ENCODE results near the gene PRXL2A. TPM values are rescaled to one million over a fixed set of nuclear protein-coding genes. Genes with fewer than 3 reads are reported as not detected.

Gene PRXL2A
- total RNA-seq, 1 experiment from 2014 or later = 47.1 TPM

DNA sequence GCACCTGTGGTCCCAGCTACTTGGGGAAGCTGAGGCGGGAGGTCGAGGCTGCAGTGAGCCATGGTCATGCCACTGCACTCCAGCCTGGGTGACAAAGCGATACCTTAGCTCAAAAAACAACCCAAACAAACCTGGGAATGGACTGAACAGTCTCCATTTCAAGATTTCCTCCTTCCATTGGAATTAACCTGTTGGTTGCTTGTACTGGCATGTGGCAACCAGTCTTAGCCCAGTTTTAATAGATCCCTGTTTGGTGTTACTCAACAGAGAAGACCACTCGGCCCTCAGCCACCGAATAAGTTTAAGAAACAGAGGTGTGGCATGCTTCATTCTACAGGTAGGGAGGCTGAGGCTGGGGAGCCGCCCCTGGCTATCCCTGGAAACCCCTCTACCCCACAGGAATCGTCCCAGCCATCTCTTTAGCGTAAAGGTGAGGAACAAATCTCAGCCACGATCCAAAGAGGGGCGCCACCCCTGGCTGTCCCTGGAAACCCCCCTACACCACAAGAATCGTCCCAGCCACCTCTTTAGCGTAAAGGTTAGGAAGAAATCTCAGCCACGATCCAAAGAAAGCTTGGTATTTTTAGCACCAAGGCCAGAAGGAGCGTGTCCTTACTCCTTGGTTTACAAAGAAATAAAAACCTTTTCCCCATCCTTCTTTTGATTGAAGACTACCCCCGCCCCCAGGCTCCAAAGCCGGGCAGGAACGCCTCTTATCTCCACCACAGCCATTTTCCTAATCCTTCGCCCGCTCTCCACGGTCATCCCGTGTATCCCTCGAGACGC, 44.9 kb downstream of the PRXL2A start:
- Histone ChIP-seq H2BK5ac (ENCODE audit: insufficient read length, low read length) (no peak overlapping the region), H3K27ac (ENCODE audit: insufficient read length, low read depth, low read length) (no peak overlapping the region), H4K20me1 (ENCODE audit: control insufficient read depth, insufficient read depth, insufficient read length) (peaks cover 6% of the 10 kb centered on the region), H3K79me2 (ENCODE audit: insufficient read depth, low read length) (peaks cover 15% of the 10 kb centered on the region; the same call in 1 of the 2 replicates), H2AK5ac (ENCODE audit: insufficient read length, low read length) (no peak overlapping the region), H2BK12ac (ENCODE audit: insufficient read length, low read depth, low read length) (no peak overlapping the region), H3K4me2 (ENCODE audit: insufficient read depth, insufficient read length, low read length) (peak overlapping the region; percentile 50), H3K4ac (ENCODE audit: low read depth, low read length) (no peak overlapping the region), H4K91ac (ENCODE audit: insufficient read length, low read depth, low read length) (no peak overlapping the region), H4K5ac (ENCODE audit: insufficient read length, low read depth, low read length) (no peak overlapping the region), H4K8ac (replicated peaks; ENCODE audit: insufficient read length, low read depth, low read length) (no peak overlapping the region), H2AFZ (ENCODE audit: low read length) (no peak overlapping the region), H2BK20ac (ENCODE audit: low read depth, low read length, poor library complexity, severe bottlenecking) (no peak overlapping the region), H3K18ac (ENCODE audit: insufficient read length, low read depth, low read length) (no peak overlapping the region), H3K27me3 (ENCODE audit: insufficient read depth, low read length) (no peaks in the 10 kb centered on the region; the same call in 1 of the 2 replicates), H3K56ac (ENCODE audit: insufficient read length, low read depth, low read length) (no peak overlapping the region), H3K14ac (ENCODE audit: insufficient read depth, low read length) (peak overlapping the region; percentile 10; the same call in 1 of the 2 replicates), H3K9ac (ENCODE audit: extremely low read depth, insufficient read length, low read length) (peak overlapping the region; percentile 25), H3K4me1 (ENCODE audit: insufficient read depth, low read length) (peaks cover 4% of the 10 kb centered on the region; the same call in 1 of the 2 replicates), H3T11ph (ENCODE audit: low read length) (no peak overlapping the region), H3K23ac (ENCODE audit: insufficient read length, low read depth, low read length) (no peak overlapping the region), H3K9me3 (ENCODE audit: control insufficient read depth, low read depth, low read length) (no peaks in the 10 kb centered on the region), H3K79me1 (ENCODE audit: insufficient read depth, low read depth, low read length, poor library complexity, severe bottlenecking) (peaks cover 5% of the 10 kb centered on the region), H2BK15ac (ENCODE audit: low read depth, low read length) (no peak overlapping the region), H3K23me2 (ENCODE audit: insufficient read length, low read depth, low read length, poor library complexity, severe bottlenecking) (peaks cover 9% of the 10 kb centered on the region), H2BK120ac (ENCODE audit: low read depth, low read length, poor library complexity, severe bottlenecking) (no peak overlapping the region)
- no CpG with 5 or more reads among the region's 23 CpGs for WGBS (ENCODE audit: extremely low coverage, insufficient read length, low lambda C conversion rate)
- DNase-seq = peak; percentile 41
- no peaks in the 10 kb centered on the region for H3K9me3 Mint-ChIP-seq
- H3K27ac Mint-ChIP-seq = peak overlapping the region; percentile 63 to 95 (median 94)
- peaks cover 17% of the 10 kb centered on the region for H3K27me3 Mint-ChIP-seq (ENCODE audit: low read depth)
- H3K4me1 Mint-ChIP-seq = peaks cover 29 to 31% of the 10 kb centered on the region in 2 experiments
- TF ChIP-seq, protein P1, sequence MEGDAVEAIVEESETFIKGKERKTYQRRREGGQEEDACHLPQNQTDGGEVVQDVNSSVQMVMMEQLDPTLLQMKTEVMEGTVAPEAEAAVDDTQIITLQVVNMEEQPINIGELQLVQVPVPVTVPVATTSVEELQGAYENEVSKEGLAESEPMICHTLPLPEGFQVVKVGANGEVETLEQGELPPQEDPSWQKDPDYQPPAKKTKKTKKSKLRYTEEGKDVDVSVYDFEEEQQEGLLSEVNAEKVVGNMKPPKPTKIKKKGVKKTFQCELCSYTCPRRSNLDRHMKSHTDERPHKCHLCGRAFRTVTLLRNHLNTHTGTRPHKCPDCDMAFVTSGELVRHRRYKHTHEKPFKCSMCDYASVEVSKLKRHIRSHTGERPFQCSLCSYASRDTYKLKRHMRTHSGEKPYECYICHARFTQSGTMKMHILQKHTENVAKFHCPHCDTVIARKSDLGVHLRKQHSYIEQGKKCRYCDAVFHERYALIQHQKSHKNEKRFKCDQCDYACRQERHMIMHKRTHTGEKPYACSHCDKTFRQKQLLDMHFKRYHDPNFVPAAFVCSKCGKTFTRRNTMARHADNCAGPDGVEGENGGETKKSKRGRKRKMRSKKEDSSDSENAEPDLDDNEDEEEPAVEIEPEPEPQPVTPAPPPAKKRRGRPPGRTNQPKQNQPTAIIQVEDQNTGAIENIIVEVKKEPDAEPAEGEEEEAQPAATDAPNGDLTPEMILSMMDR (conservative IDR thresholded peaks at IDR 0.05) = peak; percentile 38; the same call in 1 of the 3 replicates
- peaks cover 0 to 2% (median 0%) of the 10 kb centered on the region in 3 experiments; a peak in 2 of 7 replicates for H3K36me3 Mint-ChIP-seq (ENCODE audit: insufficient read depth in 1 of 3, low read depth in 3 of 3)
- peak overlapping the region; percentile 75 to 88 for H3K4me3 Mint-ChIP-seq
